GM19238 (cell line): ENCODE data around the gene BRINP2.
A peak's percentile ranks its signal among the peaks of the same experiment; 100 is the strongest.

Experiments used
- DNase-seq: peaks from one replicate; pipeline ENCODE4 v3.0.0; 2011; ENCODE audit warnings: low spot score; ENCODE audit not compliant: insufficient read length

BRINP2 gene

DNA sequence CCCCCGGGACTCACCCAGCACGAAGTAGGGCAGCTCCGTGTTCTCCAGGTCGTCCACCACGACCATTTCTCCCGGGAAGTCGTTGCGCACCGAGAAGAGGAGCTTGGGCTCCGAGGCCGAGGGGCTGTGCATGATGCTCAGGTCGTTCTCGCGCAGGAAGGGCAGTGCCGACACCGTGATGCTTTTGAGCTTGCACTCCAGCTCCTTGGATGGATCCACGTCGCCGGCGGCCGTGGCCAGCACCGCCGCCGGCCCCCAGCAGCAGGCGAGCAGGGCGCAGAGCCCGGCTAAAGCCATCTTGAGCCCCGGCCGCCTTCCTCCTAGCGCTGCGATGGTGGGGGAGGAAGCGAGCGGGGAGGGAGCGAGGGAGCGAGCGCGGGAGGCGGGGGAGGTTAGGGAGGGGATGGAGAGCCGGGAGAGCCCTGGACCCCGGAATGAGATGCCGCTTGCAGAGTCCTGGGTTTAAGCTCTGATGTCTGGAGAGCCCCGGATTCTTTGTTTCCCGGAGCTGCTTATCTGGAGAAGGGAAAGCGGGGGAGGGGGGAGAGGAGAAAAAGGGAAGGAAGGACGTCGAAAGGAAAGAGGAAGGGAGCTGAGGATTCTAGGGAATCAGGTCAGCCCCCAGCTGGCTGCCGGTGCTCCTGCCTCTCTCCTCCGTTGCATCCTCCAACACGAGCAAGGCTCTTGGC is 6.2 kb upstream of the BRINP2 start, which contains the start of gene ASTN1:
TSS of gene ASTN1 (minus strand) at position 333 of the 689 bp plus-strand sequence. CDS start at position 297, 36 bp downstream.
- DNase-seq = no peak

DNA sequence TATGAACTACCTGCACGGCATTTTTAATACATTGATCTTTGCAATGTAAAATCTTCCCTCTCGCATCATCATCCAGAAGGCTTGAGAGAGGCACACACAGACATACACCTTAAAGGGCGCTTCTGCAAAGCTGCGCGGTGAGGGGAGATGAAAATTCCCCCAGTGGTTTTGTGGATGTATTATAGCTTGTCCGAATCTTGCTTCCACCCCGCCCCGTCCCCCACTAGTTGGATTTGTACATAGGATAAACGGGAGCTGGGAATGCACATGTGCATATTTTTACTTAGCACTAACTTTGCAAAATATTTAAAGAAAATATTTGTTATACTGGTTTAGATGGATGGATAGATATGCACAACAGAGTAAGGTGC is 5.7 kb upstream of the BRINP2 start:
- no peak for DNase-seq

DNA sequence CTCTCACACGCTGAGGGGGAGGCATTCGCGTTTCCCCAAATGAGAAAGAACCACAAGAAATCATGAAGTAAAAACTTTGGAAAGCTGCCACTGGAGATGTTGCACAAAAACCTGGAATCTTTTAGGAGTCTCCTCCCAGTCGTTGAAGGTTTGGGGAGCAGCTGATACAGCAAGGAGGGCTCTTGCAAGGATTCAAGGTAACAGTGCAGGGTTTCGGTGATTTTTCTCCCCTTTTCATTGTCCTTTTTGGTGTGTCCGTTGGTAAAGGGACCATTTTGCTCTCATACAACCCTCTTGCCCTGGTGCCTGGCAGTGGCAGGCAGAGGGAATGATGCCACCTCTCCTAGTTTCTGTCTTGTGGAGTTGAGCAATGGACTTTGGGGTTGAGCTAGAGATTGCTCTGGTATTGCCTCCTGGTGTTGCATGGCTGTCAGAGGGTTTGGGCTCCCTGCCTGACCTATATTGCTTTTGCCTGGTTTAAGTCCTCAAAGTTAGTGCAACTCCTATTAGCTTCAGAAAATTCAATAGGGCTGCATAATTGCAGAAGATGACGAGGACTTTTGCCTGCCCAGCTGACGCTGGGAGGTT is 872 bp downstream of the BRINP2 start:
- DNase-seq = no peak

DNA sequence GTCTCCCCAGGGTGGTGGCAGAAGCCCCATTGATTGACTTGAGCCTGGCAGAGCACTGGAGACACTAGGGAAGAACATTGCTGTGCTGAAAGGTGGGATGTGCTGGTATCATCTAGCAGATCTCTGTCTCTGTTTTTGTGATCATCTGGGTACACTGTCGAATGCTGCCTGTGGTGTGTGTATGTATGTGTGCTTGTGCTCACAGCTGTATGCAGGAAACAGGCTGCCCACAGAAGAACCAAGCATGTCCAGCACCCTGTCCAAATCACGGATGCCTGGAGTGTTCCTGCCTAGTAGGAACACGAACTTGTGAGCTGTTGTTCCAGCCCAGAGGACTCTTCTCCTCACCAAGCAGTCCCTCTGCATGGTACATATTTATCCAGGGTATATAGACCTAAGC is 1.5 kb downstream of the BRINP2 start:
- no peak for DNase-seq

DNA sequence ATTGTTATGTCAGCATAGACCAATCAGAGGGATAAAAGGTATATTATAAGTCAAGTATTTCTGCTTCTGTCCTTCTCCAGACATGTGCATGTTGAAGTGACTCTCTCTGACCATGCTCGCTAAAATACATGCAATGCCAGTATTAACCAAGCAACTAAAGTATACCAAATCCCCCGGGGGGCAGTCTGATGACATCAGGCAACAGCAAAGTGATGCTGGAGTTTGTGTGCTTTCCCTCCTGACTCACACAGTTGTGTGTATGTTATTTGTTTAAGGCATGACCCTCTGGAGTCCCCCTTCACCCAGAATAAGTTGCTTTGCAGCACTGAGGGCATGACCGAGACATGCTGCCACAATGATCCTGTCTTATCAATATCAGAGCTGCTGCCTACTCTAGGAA is 2.1 kb downstream of the BRINP2 start:
- DNase-seq = no peak

DNA sequence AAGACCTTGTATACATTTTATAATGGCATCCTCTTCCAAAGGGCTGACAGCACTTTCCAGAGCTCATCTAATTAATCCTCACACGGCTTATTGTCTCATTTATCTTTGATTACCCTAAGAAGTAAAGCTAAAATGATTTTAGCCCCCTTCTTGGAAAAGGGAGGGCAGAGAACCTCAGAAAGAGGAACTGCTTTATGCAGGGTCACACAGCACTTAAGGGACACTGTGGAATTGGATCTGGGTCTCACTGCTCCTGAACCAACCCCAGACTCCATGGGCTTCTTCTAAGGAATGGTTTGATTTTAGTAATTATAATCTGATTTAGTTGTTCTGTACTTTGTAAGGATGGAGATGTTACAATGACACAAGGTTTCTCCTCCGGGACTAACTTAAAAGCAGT is 3.2 kb downstream of the BRINP2 start:
- DNase-seq = no peak

DNA sequence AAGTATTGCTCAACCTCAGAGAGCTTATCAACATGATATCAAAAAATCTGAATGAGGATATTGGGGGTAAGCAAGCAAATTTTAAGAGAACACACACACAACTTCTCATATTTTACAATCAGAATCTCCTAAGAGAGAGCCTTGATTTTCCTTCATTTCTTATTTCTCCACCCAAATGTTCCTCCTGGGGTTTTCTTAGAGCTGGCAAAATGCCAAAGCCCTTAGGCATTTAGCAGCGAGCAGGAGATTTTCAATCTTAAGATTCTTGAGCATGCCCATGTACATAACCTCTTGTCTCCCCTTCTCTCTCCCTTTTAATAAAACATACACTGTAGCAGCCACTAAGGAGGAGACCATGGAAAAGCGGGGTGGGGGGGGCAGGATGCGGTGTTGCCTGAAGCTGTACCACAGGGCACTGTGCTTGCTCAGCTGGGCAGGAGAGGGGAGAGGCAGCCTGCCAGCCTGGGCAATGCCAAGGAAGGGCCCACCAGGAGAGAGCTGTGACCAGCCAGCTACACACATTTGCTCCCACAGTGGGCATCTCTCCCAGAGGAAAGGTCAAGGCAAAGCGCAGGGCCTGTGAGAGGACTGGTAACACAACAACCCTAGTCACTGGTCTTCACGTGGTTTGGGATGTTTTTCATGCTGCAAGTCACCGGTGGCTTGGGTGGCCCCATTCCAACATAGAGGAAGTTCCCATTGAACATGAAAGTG is 4.3 kb downstream of the BRINP2 start:
- no peak for DNase-seq

DNA sequence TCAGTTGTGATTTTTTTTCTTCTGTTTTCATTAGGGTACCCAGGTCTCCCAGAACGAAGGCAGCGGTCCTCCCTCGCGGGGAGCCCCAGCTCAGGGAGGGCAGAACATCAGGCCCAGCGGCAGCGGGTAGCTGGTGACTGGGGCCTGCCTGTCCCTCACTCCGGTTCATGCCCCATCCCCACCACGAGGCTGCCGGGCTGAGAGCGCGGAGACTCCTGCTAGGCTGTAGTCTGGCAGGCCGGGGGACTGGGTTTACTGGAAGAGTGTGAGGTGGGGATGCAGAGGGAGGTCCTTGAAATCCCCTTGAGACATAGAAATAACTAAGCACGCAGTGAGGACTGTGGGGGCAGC is 10.5 kb downstream of the BRINP2 start:
- no peak for DNase-seq

DNA sequence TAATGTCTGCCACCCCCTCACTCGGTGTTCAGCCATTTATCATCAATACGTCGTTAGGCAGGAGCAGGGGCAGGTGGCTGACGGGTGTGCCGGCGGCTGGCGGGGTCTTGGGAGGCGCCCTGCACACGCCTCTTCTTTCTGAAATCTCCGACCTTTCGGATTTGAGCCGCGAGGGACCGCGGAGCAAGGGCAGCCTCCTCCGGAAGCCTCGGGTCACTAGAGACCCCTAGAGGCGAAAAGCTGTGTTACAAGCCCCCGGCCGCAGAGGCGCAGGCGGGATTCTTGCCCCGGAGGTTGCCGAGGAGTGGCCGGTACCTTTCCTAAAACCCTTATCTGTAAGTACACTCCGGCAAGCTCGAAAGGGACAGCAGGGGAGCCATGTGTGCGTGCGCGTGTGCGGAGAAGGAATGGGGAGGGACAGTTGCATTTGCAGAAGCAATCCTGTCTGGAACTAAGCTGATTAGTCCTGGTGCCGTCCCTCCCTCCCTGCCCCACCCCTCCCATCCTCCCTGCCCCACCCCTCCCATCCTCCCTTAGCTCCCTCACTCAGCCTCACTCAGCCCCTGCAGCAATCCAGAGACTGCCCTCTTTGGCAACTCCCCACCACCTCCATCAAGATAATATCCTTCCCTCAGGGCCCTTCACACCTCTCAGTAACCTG is 11.0 kb downstream of the BRINP2 start:
- DNase-seq = peak; percentile 52

DNA sequence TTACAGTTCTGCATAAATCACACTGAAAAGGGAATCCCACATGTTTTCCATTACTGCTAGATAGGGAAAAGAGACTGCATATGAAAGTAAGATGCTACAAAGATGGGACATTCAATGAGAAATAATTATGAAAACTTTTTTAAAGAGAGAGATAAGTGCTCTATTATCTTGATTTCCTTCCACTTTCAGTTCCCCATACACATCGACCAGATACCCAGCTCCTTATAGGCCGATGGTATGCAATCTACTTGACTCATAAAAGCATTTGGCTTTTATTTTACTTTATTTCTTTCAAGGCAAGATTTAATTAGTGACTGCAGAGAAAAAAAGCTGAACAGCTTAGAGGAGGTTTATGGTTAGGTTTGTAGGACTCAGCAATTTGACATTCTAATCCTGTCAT is 13.1 kb downstream of the BRINP2 start:
- DNase-seq = no peak

DNA sequence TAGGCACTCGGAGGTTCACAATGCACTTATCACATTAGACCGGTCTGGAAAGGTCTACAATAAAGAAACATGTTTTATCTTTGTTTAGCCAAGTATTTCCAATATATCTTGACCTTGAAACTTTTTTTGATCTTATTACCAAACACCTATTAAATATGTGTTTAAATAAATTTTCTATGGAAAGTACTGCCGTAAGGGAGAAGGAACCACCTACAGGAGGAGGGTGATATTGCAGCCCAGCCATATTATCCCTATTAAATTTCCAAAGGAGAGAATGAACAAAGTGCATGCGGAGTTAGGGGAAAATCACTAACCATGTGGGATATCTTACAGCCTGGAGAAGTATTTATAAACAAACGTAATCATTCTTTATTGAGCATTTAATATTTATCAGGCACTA is 14.5 kb downstream of the BRINP2 start:
- DNase-seq = no peak

DNA sequence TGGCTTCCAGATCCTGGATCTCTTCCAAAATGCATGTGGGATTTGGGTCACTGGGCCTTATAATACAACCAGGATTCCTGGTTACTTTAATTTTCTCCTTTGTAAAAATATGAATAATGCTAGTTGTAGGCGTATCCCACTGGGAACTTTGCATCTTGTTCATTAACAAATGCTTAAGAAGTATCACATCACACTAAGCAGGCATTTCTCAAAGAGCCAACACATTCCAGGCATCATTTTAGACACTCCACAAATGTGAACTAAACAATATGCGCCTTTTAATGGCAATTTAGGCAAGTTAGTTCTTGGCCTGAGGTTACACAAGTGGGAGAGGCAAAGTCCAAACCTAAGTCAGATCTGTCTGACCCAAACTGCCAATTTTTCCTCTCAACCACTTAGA is 15.9 kb downstream of the BRINP2 start:
- DNase-seq = no peak

DNA sequence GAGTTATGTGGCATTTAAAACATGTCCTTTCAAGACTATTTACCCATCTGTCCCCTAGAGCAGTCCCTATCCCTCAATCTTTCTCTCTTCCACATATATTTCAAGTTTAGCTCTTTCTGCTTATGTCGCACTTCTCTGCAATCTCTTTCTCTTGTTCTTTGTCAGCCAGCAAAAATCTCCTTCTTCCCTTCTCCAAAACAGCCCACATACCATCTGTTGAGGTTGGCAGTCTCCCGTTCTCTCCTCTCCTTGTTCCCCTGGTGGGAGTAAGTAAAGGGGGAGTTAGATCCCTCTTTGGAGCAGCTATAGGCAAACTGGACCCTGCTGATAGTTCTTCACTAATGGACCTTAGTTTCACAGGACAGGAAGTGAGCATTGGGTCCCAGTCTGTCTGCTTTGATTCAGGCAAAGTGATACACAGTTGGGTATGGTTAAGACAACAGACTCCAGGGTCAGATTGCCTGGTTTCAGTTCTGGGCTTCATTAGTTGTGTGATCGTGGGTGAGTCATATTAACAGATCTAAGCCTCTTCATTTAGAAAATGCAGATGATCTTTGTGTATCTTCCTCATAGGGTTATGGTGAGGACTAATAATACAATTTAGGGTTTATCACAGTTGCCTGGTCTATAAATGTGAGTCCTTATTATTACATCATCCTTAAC is 19.7 kb downstream of the BRINP2 start:
- no peak for DNase-seq

DNA sequence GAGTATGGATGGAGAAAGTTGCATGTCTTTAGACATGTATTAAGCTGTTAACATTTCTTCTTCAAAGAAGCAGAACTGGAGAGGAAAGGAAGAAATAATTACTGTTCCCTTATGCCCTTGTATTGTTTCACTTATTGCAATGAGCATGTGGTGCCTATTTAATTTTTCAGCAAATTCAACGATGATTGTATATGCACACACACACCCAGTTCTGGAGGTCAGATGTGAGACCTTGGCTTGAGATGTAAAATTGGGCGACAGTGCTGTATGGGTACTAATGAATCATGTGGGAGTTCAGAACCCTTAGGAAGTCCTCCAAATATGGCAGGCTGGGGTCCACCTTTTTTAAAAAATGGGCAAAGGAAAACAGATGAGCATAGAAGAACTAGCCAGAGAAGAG is 27.5 kb downstream of the BRINP2 start:
- DNase-seq = no peak

DNA sequence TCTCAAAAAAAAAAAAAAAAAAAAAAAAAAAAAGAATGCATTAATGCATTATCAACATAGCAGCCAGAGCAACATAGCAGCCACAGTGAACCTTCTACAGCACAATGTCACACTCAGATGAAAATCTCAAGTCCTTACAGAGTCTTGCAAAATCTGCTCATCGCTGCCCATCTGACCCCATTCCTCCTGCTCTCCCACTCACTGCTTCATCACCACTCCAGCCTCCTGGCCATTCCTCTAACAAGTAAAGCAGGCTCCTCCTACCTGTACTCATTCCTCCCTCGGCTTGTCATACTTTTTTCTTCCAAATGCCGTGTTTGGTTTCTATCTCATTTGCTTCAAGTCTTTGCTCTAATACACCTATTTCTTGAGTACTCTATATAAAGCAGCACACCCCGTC is 29.5 kb downstream of the BRINP2 start:
- DNase-seq = no peak

DNA sequence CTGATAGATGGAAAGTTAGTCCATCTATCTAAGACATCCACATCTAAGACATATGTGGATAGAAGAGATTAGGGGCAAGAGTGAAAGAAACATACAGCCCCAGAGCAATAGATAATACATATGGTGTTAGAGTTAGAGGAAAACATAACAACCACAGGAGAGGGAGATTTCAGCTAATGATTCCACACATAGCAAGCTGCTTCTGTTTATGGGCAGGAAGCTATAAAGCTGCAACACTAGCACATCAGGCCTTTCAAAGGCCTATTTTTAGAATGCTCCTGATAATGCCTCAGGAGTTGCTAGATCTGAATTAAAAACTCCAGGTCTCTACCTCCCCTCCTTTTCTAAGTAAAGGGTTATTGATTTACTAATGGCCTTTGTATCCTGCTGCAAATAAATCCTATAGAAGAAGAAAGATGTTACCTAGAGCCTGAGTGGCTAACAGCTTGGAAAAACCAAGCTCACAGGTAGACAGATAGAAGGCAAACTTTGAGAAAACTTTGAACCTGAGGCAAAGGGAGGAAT is 36.1 kb downstream of the BRINP2 start:
- no peak for DNase-seq

DNA sequence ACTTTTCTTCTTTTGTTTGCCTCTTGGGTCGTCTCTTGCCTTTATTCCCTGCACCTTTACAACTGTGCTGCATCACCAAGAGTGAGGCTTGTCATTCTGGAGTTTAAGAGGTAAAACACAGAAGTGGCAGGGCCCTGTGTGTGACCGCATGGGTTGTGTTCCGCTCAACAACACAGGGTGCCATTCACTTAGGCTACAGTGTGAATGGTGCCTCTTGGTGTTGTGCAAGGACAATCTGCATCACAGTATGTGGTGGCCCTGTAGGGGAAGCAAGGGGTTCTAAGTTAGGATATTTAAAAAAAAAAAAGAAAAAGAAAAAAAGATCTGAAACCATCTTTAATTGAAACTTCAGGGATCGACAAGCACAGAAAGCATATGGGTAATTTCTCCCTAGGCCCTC is 38.2 kb downstream of the BRINP2 start:
- no peak for DNase-seq

DNA sequence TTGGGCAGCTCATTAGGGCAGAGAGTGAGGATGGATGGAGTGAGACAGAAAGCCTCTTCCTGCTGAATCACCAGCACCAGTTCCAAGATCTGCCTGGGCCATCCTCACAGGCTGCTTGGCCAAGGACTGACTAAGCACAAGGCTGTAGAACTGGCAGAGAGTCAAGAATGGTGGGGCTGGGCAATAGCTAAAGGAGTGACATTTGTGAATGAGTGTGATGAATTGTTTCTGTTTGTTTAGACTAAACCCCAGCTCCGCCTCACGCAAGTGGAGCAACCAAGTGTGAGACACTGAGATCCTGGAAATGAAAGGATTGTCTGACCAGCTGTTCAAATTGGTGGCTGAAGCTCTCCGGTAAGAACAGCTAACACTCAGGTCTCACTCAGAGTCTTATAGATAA is 38.6 kb downstream of the BRINP2 start:
- DNase-seq = no peak

DNA sequence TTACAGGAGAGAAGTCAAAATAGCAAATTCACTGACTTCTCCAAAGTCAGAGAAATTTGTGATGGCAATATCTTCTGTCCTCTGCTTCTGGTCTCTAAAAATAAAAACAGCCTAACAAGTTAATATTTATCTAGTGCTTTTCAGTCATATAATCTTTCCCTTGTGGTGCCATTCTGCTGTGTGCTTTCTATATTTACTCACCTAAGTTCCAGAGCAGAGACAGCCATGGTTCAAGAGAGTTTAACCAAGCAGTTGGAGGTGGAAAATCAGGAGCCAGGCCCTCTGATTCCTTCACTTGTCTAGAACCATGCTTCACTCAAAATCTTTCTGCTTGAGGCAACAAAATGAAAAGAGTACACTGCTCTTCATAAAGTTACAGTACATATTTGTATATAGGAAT is 39.3 kb downstream of the BRINP2 start:
- no peak for DNase-seq

DNA sequence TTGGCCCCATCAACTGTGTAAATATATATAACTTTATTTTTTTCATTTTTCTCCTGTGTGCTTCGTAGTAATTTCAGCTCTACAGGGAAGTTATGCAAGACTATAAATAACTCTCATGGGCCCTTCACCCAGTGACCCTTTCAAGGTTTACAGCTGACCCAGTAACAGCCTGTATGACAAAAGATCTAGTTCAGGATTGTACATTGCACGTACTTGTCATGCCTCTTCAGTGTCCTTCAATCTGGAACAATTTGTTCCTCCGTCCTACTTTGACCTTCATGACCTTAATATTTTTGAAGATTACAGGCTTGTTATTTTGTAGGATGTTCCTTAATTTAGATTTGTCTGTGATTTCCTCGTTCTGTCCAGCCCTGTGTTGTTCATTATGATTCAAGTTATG is 40.5 kb downstream of the BRINP2 start:
- DNase-seq = no peak

DNA sequence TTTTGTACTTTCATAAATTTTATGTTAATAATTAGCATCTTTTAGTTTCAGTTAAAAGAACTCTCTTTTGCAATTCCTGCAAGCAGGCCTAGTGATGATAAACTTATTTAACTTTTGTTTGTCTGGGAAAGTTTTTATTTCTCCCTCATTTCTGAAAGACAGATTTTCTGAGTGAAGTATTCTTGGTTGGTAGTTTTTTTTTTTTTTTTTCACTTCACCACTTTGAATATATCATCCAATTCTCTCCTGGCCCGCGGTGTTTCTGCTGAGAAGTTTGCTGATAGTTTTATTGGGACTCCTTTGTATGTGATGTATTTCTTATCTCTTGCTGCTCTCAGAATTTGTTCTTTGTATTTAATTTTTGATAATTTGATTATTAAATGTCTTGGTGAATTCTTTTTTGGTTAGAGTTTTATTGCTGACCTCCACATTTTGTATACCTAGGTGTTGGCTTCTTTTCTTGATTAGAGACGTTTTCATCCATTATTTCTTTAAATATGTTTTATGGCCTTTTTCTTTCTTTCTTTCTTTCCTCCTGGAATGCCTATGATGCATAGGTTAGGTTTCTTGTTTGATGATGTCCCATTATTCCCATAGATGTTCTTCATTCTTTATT is 45.9 kb downstream of the BRINP2 start:
- no peak for DNase-seq
